IMR-90 (cell line): ENCODE data around the gene RPL10A.

Experiments used
- BHLHE40 ChIP-seq: fragments of 150-350 bp; IDR thresholded peaks from 2 replicates; pipeline ENCODE4 v1.6.1; 2016; ENCODE audit warnings: mild to moderate bottlenecking, low read depth, low read length
- CTCF ChIP-seq: conservative IDR thresholded peaks from 2 replicates; pipeline ENCODE4 v1.5.1; 2012; ENCODE audit warnings: mild to moderate bottlenecking, low read depth, low read length, improper control_type of control experiment
- FOS ChIP-seq: fragments of 150-350 bp; IDR thresholded peaks from 2 replicates; pipeline ENCODE4 v1.6.1; 2016; ENCODE audit warnings: low read depth, low read length
- MAFK ChIP-seq: IDR thresholded peaks from 2 replicates; pipeline ENCODE4 v1.6.1; 2012; ENCODE audit warnings: low read depth, low read length, improper control_type of control experiment
- MAZ ChIP-seq: IDR thresholded peaks from 2 replicates; pipeline ENCODE4 v1.6.1; 2012; ENCODE audit warnings: low read depth, mild to moderate bottlenecking, low read length, improper control_type of control experiment, moderate library complexity, borderline replicate concordance
- MXI1 ChIP-seq: IDR thresholded peaks from 2 replicates; pipeline ENCODE4 v1.6.1; 2012; ENCODE audit warnings: low read depth, mild to moderate bottlenecking, low read length, moderate library complexity, borderline replicate concordance
- POLR2A ChIP-seq: IDR thresholded peaks from 2 replicates; pipeline ENCODE4 v1.6.1; 2012; ENCODE audit warnings: mild to moderate bottlenecking, low read depth, low read length
- RAD21 ChIP-seq: IDR thresholded peaks from 2 replicates; pipeline ENCODE4 v1.6.1; 2012; ENCODE audit warnings: low read length, improper control_type of control experiment
- RCOR1 ChIP-seq: IDR thresholded peaks from 2 replicates; pipeline ENCODE4 v1.6.1; 2012; ENCODE audit warnings: mild to moderate bottlenecking, low read length, improper control_type of control experiment; ENCODE audit not compliant: insufficient replicate concordance
- RFX5 ChIP-seq: IDR thresholded peaks from 2 replicates; pipeline ENCODE4 v1.8.0; 2012; ENCODE audit warnings: low read depth, mild to moderate bottlenecking, low read length, moderate library complexity
- USF2 ChIP-seq: fragments of 150-350 bp; IDR thresholded peaks from 2 replicates; pipeline ENCODE4 v1.6.1; 2017; ENCODE audit warnings: mild to moderate bottlenecking, antibody characterized with exemption, low read length, low read depth

GRCh38 chr6:35461270-35461669 is 6.9 kb upstream of the RPL10A start:
- no peak for TF ChIP-seq CTCF
- no peak for TF ChIP-seq POLR2A
- TF ChIP-seq FOS, result no peak
- no peak for TF ChIP-seq MAZ
- TF ChIP-seq RCOR1, result no peak
- no peak for TF ChIP-seq RFX5
- no peak for TF ChIP-seq BHLHE40
- TF ChIP-seq RAD21, result no peak
- TF ChIP-seq USF2, result no peak
- TF ChIP-seq MAFK, result no peak
- no peak for TF ChIP-seq MXI1
